Activated CD4-positive, alpha-beta T cell treated with anti-CD3 and anti-CD28 coated beads, Interleukin-2, Interleukin-4, amounts not matched to agents 100 ng/mL and 50 ng/mL, durations not matched to agents 16 hours and 8 hours (primary cell): ENCODE data around the gene CLSTN3.
"Not testable (repeated sequence)": the region's sequence is repeated elsewhere in the genome, so short reads cannot be mapped to it uniquely, and the experiment has no call there.

Source experiments
- DNase-seq: peaks from one replicate; pipeline ENCODE4 v3.0.0-alpha.2; 2020; ENCODE audit warnings: low spot score

CLSTN3 gene

GRCh38 chr12:7103837-7104584 is 26.2 kb upstream of the CLSTN3 start:
- no peak for DNase-seq

GRCh38 chr12:7106082-7106481 is 24.1 kb upstream of the CLSTN3 start:
- DNase-seq, result no peak

- DNase-seq, result not testable (repeated sequence)
These were observed 23.0 kb upstream of the CLSTN3 start for GRCh38 chr12:7107181-7107580.

GRCh38 chr12:7107636-7108002 is 22.6 kb upstream of the CLSTN3 start:
- no peak for DNase-seq

GRCh38 chr12:7108003-7108795 is 22.0 kb upstream of the CLSTN3 start:
- peak; percentile 86 for DNase-seq

GRCh38 chr12:7108796-7109571 is 21.2 kb upstream of the CLSTN3 start, which contains the start of gene C1RL:
TSS of gene C1RL (minus strand) at chr12:7109214. CDS start at chr12:7109180, 34 bp downstream.
- DNase-seq, result peak; percentile 87

GRCh38 chr12:7109572-7109920 is 20.6 kb upstream of the CLSTN3 start:
- DNase-seq, result no peak

GRCh38 chr12:7110661-7111060 is 19.5 kb upstream of the CLSTN3 start:
- DNase-seq, result no peak

GRCh38 chr12:7112041-7112440 is 18.1 kb upstream of the CLSTN3 start:
- DNase-seq, result no peak

- peak; percentile 57 for DNase-seq
These were observed 16.7 kb upstream of the CLSTN3 start for GRCh38 chr12:7113389-7113871.

GRCh38 chr12:7114008-7114407 is 16.2 kb upstream of the CLSTN3 start:
- DNase-seq, result no peak

- DNase-seq, result no peak
These were observed 15.3 kb upstream of the CLSTN3 start for GRCh38 chr12:7114851-7115250.

GRCh38 chr12:7116196-7116595 is 14.0 kb upstream of the CLSTN3 start:
- no peak for DNase-seq

GRCh38 chr12:7116916-7117315 is 13.3 kb upstream of the CLSTN3 start:
- no peak for DNase-seq

GRCh38 chr12:7117670-7118069 is 12.5 kb upstream of the CLSTN3 start:
- DNase-seq, result no peak

- DNase-seq, result no peak
These were observed 11.3 kb upstream of the CLSTN3 start for GRCh38 chr12:7118881-7119280.

GRCh38 chr12:7120166-7120565 is 10.0 kb upstream of the CLSTN3 start:
- DNase-seq, result no peak

- no peak for DNase-seq
These were observed 8.8 kb upstream of the CLSTN3 start for GRCh38 chr12:7121324-7121723.

- DNase-seq, result no peak
These were observed 7.1 kb upstream of the CLSTN3 start for GRCh38 chr12:7122811-7123769.

GRCh38 chr12:7123806-7124522 is 6.2 kb upstream of the CLSTN3 start:
- DNase-seq, result no peak
